ENCODE measurements around the gene CCDC85A. TPM values are rescaled to one million over a fixed set of nuclear protein-coding genes. Genes with fewer than 3 reads are reported as not detected.

The CCDC85A gene
- total RNA-seq, 3 donors from 2014 or later: not detected

DNA sequence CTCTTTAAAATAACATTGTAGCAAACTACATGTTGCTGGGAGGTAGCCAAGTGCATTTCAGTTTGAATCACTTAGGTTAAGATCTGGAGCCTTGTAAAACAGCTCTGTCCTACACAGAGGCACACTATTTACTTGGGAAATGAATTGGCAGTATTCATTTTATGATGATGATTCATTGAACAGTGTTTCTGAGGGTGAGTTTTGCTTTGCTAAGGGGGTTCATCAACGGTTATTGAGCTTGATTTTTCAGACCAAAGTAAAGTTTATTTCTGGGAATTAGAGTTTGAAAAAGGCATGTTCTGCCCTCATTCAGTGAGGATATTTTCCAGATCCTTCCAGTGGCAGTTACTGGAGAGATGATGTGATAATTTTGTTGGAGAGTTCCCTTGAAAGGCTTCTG is 55.6 kb downstream of the CCDC85A start:
- ATAC-seq (no peak), DNase-seq (no peak)
- no peak overlapping the region for H3K4me3 Mint-ChIP-seq
- H3K27me3 Mint-ChIP-seq (ENCODE audit: low read depth): no peaks in the 10 kb centered on the region
- no peaks in the 10 kb centered on the region for H3K4me1 Mint-ChIP-seq (ENCODE audit: low read depth)
- H3K36me3 Mint-ChIP-seq (ENCODE audit: insufficient read depth): no peaks in the 10 kb centered on the region
- H3K9me3 Mint-ChIP-seq: peaks cover 27% of the 10 kb centered on the region

DNA sequence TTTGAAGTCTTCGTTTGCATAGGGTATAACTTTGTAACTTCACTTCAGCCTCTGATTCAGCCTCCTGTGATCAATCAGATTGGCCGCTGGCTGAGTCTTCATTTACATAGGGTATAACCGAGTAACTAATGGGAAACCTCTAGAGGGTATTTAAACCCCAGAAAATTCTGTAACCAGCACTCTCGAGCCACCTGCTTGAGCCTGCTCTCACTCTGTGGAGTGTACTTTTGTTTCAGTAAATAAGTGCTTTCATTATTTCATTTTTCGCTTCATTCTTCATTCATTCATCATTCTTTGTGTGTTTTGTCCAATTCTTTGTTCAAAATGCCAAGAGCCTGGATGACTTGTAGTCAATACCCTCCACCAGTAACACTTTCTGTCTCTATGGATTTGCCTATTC is 56.4 kb downstream of the CCDC85A start:
- peaks cover 27% of the 10 kb centered on the region for H3K9me3 Mint-ChIP-seq
- H3K27me3 Mint-ChIP-seq (ENCODE audit: low read depth): no peaks in the 10 kb centered on the region
- ATAC-seq: no peak
- no peaks in the 10 kb centered on the region for H3K36me3 Mint-ChIP-seq (ENCODE audit: insufficient read depth)
- DNase-seq: no peak
- no peaks in the 10 kb centered on the region for H3K4me1 Mint-ChIP-seq (ENCODE audit: low read depth)
- H3K4me3 Mint-ChIP-seq: no peak overlapping the region

DNA sequence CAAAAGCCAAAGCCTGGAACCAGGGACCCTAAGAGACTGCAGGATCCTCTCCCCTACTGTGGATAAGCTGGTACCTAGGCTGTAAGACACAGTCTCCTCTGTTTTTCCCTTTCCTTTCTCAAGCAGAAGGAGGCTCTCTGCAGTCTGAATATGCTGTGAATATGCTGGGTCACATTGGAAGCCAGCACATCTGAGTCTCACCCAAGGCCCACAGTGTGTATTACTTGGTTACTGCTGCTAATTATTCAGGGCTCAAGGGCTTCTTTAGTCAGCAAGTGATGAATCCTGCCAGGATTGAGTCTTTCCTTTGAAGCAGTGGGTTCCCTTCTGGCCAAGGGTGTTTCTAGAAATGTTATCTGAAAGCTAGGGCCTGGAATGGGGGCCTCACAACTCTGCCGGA is 60.7 kb downstream of the CCDC85A start:
- Mint-ChIP-seq H3K4me1 (ENCODE audit: low read depth) (no peaks in the 10 kb centered on the region), H3K27me3 (ENCODE audit: low read depth) (no peaks in the 10 kb centered on the region), H3K36me3 (ENCODE audit: insufficient read depth) (no peaks in the 10 kb centered on the region), H3K9me3 (peaks cover 24% of the 10 kb centered on the region), H3K4me3 (no peak overlapping the region)
- DNase-seq (no peak), ATAC-seq (no peak)

DNA sequence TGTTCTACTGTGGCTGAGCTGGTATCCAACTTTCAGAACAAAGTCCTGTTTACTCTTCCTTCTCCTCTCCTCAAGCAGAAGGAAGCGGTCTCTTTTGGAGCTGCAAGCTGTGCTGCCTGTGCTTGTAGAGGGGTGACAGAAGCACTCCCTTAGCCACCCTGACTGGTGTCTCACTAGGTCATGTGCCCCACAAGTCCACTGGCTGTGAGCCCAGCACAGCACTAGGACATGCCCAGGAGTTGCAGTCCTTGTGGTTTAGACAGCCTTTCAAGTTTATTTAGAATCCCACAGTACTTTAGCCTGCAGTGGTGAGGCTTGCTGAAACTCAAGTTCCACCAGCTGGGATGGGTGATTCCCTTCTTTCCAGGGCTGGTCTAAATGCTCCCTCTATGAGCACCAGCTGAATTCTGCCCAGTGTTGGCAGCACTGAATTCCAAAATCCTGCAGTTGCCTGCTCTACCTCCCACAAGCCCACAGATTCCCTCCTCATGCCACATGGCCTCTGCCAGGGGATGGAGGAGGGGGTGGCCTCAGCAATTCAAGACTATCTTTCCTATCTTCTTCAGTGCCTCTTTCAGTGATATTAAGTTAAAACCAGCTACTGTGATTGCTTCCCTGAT is 61.2 kb downstream of the CCDC85A start:
- peaks cover 23% of the 10 kb centered on the region for H3K9me3 Mint-ChIP-seq
- H3K4me3 Mint-ChIP-seq: no peak overlapping the region
- no peak for DNase-seq
- no peaks in the 10 kb centered on the region for H3K36me3 Mint-ChIP-seq (ENCODE audit: insufficient read depth)
- ATAC-seq: no peak
- no peaks in the 10 kb centered on the region for H3K27me3 Mint-ChIP-seq (ENCODE audit: low read depth)
- H3K4me1 Mint-ChIP-seq (ENCODE audit: low read depth): no peaks in the 10 kb centered on the region

DNA sequence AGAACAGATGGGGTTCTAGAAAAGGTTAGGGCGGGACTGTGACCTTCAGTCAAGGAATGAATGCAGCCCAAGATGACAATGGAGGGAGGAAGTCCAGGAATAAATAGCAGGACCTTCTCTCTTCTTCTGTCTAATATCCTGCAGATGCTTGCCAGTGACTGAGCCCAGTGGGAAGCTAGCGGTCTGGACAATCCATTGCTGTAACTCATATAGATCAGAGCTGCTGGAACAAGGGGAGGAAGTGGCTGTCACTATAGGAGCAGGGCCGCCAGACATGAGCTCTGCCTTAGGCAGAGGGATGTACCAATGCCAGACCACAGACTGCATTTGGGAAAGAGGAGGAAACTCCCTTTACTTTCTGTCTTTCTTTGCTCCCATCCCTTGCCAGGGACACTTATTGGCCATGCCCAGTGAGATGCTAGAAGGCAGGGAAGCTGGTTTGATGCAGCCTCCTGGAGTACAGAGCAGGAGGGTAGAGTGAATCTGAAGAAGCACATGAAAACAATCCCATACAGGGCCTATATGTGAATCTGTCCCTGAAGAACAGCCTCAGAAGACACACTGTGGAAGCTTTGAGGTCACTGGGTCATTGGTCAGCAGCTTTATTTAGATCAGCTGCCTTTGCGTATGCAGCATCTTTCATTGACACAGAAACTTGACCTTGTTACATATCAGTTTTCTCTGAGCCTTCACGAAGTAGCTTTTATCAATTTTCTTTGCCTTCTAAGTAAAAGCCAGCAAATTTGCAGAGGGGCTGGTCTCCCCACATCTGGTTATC is 65.4 kb downstream of the CCDC85A start:
- no peak for ATAC-seq
- Mint-ChIP-seq H3K27me3 (ENCODE audit: low read depth) (no peaks in the 10 kb centered on the region), H3K36me3 (ENCODE audit: insufficient read depth) (no peaks in the 10 kb centered on the region), H3K4me3 (no peak overlapping the region), H3K4me1 (ENCODE audit: low read depth) (no peaks in the 10 kb centered on the region), H3K9me3 (peaks cover 3% of the 10 kb centered on the region)
- DNase-seq: no peak

DNA sequence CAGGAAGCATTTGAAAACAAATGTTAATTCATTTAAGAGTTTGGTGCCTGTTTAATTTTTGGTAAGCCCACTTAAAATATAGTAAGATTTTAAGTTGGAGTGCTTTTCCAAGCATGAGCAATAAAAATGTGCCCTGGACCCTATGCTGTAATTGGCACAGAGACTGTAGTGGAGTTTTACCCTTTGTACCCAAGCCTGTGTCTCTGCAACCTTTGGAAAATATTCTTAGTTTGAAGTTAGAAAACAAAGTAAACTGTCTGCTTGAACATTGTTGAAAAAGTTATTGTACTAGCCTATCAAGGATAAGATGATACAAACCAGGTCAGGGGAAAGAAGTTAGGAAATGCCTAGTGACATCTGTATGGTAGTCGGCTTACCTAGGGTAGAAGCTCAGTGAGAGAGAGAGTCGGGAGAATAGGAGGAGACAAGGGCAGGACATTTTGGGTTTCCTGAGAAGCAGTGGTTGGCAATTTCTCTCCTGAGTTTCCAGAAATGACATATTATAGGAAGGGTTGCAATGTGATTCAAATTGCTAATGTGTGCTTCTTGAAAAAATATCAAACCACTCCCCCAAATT is 66.5 kb downstream of the CCDC85A start:
- Mint-ChIP-seq H3K36me3 (ENCODE audit: insufficient read depth) (no peaks in the 10 kb centered on the region), H3K9me3 (peaks cover 3% of the 10 kb centered on the region), H3K27me3 (ENCODE audit: low read depth) (no peaks in the 10 kb centered on the region), H3K4me1 (ENCODE audit: low read depth) (no peaks in the 10 kb centered on the region), H3K4me3 (no peak overlapping the region)
- ATAC-seq (no peak), DNase-seq (no peak)

DNA sequence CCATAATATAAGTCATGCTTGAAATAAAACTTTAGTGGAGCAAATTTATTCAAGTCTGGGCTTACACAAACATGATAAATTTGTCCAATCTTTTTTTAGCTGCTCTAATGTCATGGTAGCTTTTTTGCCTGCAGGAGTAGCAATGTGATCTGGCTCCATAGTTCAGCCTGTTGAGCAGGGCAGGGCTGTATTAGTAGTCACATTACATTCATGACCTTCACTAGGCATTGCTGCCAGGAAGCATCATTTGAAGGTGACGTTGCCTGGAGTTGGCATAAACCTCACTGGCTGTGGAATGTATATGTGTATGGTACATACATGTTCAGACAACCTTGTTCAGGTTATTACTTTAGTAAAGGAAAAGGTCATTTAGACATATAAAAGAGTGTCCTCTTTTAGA is 76.6 kb downstream of the CCDC85A start:
- Mint-ChIP-seq H3K4me1 (ENCODE audit: low read depth) (no peaks in the 10 kb centered on the region), H3K27me3 (ENCODE audit: low read depth) (no peaks in the 10 kb centered on the region), H3K9me3 (no peaks in the 10 kb centered on the region), H3K4me3 (no peak overlapping the region), H3K36me3 (ENCODE audit: insufficient read depth) (no peaks in the 10 kb centered on the region)
- DNase-seq: no peak
- no peak for ATAC-seq

DNA sequence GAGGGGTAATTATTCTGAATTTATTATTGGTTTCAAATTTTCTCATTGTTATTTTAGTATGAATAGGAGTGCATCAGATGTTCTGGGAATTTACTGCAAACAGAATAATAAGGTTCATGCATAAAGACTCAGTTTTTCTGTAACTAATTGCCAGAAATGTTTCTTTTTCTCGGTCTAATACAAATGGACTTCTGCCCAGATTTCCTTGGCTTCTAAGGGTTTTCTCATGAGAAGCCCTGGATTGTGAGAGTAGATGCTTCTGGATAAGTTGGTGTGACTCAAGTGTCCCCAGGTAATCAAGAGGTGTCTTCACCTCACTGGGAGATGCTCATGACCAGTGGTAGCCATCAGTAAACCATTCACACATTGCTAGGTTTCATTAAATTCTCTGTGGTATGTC is 78.5 kb downstream of the CCDC85A start:
- no peak for DNase-seq
- Mint-ChIP-seq H3K4me1 (ENCODE audit: low read depth) (no peaks in the 10 kb centered on the region), H3K9me3 (peaks cover 3% of the 10 kb centered on the region), H3K36me3 (ENCODE audit: insufficient read depth) (no peaks in the 10 kb centered on the region), H3K4me3 (no peak overlapping the region), H3K27me3 (ENCODE audit: low read depth) (no peaks in the 10 kb centered on the region)
- ATAC-seq: no peak

DNA sequence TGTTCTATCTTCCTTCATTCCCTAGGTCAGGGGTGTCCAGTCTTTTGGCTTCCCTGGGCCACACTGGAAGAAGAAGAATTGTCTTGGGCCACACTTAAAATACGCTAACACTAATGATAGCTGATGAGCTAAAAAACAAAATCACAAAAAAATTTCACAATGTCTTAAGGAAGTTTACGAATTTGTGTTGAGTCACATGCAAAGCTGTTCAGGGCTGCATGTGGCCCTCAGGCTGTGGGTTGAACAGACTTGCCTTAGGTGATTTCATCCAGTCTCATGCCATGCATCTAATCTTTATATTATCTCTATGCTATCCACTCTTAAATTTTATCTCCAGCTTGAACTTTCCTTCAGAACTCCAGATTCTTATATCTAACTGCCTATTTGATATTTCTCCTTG is 80.1 kb downstream of the CCDC85A start:
- DNase-seq (no peak), ATAC-seq (no peak)
- H3K4me1 Mint-ChIP-seq (ENCODE audit: low read depth): no peaks in the 10 kb centered on the region
- H3K4me3 Mint-ChIP-seq: no peak overlapping the region
- H3K27me3 Mint-ChIP-seq (ENCODE audit: low read depth): no peaks in the 10 kb centered on the region
- H3K9me3 Mint-ChIP-seq: peaks cover 3% of the 10 kb centered on the region
- H3K36me3 Mint-ChIP-seq (ENCODE audit: insufficient read depth): no peaks in the 10 kb centered on the region

DNA sequence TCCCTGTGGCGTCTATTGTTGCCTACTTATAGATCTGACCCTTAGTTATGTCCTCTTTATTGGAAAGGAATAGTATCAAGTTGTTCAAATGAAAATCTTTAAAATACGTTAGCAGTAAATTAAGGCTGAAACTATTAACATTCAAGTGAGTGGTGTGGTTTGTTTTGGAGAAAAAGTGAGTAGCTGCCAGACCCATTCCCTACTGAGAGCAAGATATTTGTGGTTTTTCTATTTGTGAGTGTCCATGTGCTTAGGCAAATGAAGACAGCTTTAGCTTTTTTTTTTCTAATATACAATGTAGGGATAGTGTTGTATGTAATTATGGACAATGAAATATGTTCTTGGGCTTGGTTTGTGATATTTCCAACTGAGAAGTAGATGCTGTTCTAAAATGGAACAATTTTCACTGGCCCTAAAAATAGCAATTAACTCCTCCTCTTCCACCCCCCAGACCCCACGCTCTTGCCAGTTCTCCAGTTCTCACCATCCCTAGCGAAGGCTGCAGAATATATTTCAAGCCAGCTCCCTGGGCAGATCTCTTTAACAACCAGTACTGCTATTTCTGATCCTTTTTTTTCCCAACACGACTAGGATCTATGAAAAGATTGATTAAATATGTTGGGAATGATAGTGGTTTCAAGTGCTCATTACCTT is 83.1 kb downstream of the CCDC85A start:
- no peak for ATAC-seq
- H3K9me3 Mint-ChIP-seq: peaks cover 8% of the 10 kb centered on the region
- H3K4me1 Mint-ChIP-seq (ENCODE audit: low read depth): no peaks in the 10 kb centered on the region
- no peak overlapping the region for H3K4me3 Mint-ChIP-seq
- no peak for DNase-seq
- H3K36me3 Mint-ChIP-seq (ENCODE audit: insufficient read depth): no peaks in the 10 kb centered on the region
- H3K27me3 Mint-ChIP-seq (ENCODE audit: low read depth): no peaks in the 10 kb centered on the region

DNA sequence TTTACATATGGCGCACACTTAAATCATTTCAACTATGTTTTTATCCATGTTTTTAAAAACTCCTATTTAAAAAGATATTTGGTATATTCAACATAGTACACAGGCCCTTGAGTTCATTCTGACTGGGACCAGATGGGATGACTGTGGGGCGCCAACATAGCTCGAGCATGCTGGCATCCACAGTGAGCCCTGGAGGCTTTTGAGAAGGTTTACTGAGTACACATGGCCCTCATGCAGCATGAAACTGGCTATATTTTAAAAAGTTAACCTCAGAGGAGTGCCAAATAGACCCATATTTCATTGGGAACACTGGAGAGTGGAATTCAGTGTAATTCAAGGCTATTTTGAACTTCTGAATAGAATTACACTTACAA is 83.6 kb downstream of the CCDC85A start:
- Mint-ChIP-seq H3K36me3 (ENCODE audit: insufficient read depth) (no peaks in the 10 kb centered on the region), H3K4me1 (ENCODE audit: low read depth) (no peaks in the 10 kb centered on the region), H3K9me3 (peaks cover 8% of the 10 kb centered on the region), H3K4me3 (no peak overlapping the region), H3K27me3 (ENCODE audit: low read depth) (no peaks in the 10 kb centered on the region)
- ATAC-seq (no peak), DNase-seq (no peak)

DNA sequence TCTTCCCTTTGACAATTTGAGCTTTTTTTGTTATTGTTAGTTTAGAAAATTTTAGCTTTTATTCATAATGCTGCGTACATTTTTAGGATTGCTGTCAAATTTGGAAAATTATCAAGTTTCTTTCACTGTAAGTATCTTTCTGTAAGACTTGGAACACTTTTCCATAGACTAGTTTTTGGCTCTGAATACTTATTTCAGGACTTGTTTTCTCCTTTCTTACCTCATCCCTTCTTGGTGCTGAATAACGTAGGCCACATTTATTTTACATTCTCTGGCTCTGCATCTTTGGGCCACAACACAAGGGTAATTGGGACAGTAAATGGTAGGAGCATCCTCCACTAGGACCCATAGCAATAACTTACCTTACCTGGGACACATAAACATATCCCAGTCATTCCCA is 85.1 kb downstream of the CCDC85A start:
- ATAC-seq: no peak
- no peaks in the 10 kb centered on the region for H3K4me1 Mint-ChIP-seq (ENCODE audit: low read depth)
- H3K36me3 Mint-ChIP-seq (ENCODE audit: insufficient read depth): no peaks in the 10 kb centered on the region
- peaks cover 13% of the 10 kb centered on the region for H3K9me3 Mint-ChIP-seq
- H3K27me3 Mint-ChIP-seq (ENCODE audit: low read depth): no peaks in the 10 kb centered on the region
- no peak overlapping the region for H3K4me3 Mint-ChIP-seq
- DNase-seq: no peak

DNA sequence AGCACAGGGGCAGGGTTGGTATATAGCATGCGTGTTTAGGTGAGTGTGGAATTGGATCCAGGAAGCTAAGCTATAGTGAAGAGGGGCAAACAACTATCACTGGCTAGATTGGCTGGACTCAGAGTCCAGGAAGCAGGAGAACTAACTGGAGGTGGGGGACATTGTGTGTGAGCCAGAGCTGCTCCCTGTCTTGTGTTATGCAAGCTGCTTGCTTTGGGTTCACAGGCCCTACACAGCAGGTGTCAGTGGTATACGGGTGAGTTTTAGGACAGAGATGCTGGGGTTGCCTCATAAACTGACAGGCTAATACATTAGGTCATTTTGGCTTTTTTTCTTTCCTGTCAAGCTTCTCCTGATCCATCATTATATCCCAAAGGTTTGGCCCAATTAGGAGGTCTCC is 87.5 kb downstream of the CCDC85A start:
- no peaks in the 10 kb centered on the region for H3K36me3 Mint-ChIP-seq (ENCODE audit: insufficient read depth)
- H3K4me1 Mint-ChIP-seq (ENCODE audit: low read depth): no peaks in the 10 kb centered on the region
- H3K27me3 Mint-ChIP-seq (ENCODE audit: low read depth): no peaks in the 10 kb centered on the region
- peaks cover 13% of the 10 kb centered on the region for H3K9me3 Mint-ChIP-seq
- no peak for DNase-seq
- H3K4me3 Mint-ChIP-seq: no peak overlapping the region
- ATAC-seq: no peak

DNA sequence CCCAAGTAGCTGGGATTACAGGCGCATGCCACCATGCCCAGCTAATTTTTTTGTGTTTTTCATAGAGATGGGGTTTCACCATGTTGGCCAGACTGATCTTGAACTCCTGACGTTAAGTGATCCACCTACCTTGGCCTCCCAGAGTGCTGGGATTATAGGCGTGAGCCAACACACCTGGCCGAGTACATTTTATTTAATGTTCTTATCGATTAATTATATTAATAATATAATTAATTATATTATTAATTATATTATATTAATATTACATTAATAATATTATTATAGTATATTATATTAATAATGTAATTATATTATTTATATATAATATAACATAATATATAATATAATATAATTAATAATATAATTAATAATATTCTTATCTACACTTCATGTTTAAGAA is 101.4 kb downstream of the CCDC85A start:
- peaks cover 20% of the 10 kb centered on the region for H3K9me3 Mint-ChIP-seq
- DNase-seq: no peak
- H3K4me1 Mint-ChIP-seq (ENCODE audit: low read depth): no peaks in the 10 kb centered on the region
- no peaks in the 10 kb centered on the region for H3K27me3 Mint-ChIP-seq (ENCODE audit: low read depth)
- no peak for ATAC-seq
- no peak overlapping the region for H3K4me3 Mint-ChIP-seq
- no peaks in the 10 kb centered on the region for H3K36me3 Mint-ChIP-seq (ENCODE audit: insufficient read depth)

DNA sequence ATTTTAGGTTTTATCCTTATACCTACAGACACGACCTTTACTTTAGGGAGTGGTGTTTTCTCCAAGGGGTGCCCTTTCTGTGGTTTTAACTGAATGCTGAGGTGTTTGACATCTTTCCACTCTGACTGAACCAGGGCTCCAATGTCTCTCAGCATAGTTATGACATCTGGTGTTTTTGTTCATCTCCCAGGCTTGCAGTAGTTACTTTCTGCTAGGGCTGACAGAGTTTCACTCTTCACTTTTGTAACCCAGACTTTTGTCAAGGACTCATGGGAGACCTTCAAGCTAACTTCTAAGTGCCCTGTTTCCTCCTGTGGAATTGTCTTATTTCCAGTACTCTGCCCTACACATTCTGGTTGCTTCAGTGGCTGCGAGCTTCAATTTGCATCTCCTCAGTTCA is 103.1 kb downstream of the CCDC85A start:
- H3K4me3 Mint-ChIP-seq: no peak overlapping the region
- no peaks in the 10 kb centered on the region for H3K36me3 Mint-ChIP-seq (ENCODE audit: insufficient read depth)
- peaks cover 24% of the 10 kb centered on the region for H3K9me3 Mint-ChIP-seq
- H3K4me1 Mint-ChIP-seq (ENCODE audit: low read depth): no peaks in the 10 kb centered on the region
- ATAC-seq (no peak), DNase-seq (no peak)
- H3K27me3 Mint-ChIP-seq (ENCODE audit: low read depth): no peaks in the 10 kb centered on the region

Measured in activated T-cell treated with anti-CD3 and anti-CD28 coated beads, Interleukin-2, amount 50 U/mL, for 4 hours (primary cell).